HL-60 (cell line): ENCODE results near the gene CEP76.

ENCODE experiments used
- GABPA ChIP-seq: IDR thresholded peaks from 2 replicates; pipeline ENCODE4 v1.6.1; 2012; ENCODE audit warnings: low read depth
- POLR2AphosphoS5 ChIP-seq: IDR thresholded peaks from 2 replicates; pipeline ENCODE4 v1.6.1; 2012; ENCODE audit warnings: low read depth
- SPI1 ChIP-seq: IDR thresholded peaks from 2 replicates; pipeline ENCODE4 v1.6.1; 2012; ENCODE audit warnings: low read depth, mild to moderate bottlenecking, borderline replicate concordance
- TF ChIP-seq, protein P1 (sequence below): IDR thresholded peaks from one replicate; pipeline ENCODE4 v1.5.1; 2011; ENCODE audit warnings: low read length, control low read depth, inconsistent platforms; ENCODE audit not compliant: insufficient read depth
- TF ChIP-seq, protein P2 (sequence below): IDR thresholded peaks from 2 replicates; pipeline ENCODE4 v1.6.1; 2012; ENCODE audit warnings: low read depth; ENCODE audit not compliant: insufficient replicate concordance

DNA sequence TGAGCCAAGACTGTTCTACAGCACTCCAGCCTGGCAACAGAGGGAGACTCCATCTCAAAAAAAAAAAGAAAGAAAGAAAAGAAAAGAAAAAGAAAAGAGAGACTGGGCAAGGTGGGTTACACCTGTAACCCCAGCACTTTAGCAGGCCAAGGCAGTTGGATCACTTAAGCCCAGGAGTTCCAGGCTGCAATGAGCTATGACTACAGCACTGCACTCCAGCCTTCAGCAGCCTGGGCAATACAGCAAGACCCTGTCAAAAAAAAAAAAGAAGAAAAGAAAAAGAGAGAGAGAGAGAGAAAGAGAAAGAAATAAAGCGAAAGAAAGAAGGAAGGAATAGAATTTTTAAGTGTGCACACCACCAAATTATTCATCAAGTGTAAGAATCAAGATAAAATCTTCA, 47.6 kb downstream of the CEP76 start:
- TF ChIP-seq POLR2AphosphoS5 (no peak), SPI1 (no peak), GABPA (no peak)
- TF ChIP-seq, protein P1, sequence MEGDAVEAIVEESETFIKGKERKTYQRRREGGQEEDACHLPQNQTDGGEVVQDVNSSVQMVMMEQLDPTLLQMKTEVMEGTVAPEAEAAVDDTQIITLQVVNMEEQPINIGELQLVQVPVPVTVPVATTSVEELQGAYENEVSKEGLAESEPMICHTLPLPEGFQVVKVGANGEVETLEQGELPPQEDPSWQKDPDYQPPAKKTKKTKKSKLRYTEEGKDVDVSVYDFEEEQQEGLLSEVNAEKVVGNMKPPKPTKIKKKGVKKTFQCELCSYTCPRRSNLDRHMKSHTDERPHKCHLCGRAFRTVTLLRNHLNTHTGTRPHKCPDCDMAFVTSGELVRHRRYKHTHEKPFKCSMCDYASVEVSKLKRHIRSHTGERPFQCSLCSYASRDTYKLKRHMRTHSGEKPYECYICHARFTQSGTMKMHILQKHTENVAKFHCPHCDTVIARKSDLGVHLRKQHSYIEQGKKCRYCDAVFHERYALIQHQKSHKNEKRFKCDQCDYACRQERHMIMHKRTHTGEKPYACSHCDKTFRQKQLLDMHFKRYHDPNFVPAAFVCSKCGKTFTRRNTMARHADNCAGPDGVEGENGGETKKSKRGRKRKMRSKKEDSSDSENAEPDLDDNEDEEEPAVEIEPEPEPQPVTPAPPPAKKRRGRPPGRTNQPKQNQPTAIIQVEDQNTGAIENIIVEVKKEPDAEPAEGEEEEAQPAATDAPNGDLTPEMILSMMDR: no peak
- TF ChIP-seq, protein P2, sequence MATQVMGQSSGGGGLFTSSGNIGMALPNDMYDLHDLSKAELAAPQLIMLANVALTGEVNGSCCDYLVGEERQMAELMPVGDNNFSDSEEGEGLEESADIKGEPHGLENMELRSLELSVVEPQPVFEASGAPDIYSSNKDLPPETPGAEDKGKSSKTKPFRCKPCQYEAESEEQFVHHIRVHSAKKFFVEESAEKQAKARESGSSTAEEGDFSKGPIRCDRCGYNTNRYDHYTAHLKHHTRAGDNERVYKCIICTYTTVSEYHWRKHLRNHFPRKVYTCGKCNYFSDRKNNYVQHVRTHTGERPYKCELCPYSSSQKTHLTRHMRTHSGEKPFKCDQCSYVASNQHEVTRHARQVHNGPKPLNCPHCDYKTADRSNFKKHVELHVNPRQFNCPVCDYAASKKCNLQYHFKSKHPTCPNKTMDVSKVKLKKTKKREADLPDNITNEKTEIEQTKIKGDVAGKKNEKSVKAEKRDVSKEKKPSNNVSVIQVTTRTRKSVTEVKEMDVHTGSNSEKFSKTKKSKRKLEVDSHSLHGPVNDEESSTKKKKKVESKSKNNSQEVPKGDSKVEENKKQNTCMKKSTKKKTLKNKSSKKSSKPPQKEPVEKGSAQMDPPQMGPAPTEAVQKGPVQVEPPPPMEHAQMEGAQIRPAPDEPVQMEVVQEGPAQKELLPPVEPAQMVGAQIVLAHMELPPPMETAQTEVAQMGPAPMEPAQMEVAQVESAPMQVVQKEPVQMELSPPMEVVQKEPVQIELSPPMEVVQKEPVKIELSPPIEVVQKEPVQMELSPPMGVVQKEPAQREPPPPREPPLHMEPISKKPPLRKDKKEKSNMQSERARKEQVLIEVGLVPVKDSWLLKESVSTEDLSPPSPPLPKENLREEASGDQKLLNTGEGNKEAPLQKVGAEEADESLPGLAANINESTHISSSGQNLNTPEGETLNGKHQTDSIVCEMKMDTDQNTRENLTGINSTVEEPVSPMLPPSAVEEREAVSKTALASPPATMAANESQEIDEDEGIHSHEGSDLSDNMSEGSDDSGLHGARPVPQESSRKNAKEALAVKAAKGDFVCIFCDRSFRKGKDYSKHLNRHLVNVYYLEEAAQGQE: no peak
